ENCODE data around the gene MEP1B.

The MEP1B gene

GRCh38 chr18:32249147-32249929 is 59.5 kb downstream of the MEP1B start:
- Histone ChIP-seq H3K4me1 (ENCODE audit: control insufficient read depth, insufficient read depth, low read length) (no peaks in the 10 kb centered on the region), H3K9ac (ENCODE audit: low read length in 2 of 2) (no peak overlapping the region), H3K27ac (ENCODE audit: low read length) (no peak overlapping the region), H3K36me3 (ENCODE audit: control insufficient read depth in 2 of 2, insufficient read depth in 2 of 2, low read length in 2 of 2) (no peaks in the 10 kb centered on the region), H3K27me3 (ENCODE audit: control insufficient read depth in 1 of 2, insufficient read depth in 2 of 2, low read length in 2 of 2) (no peaks in the 10 kb centered on the region), H3K9me3 (ENCODE audit: control insufficient read depth in 2 of 2, low read length in 2 of 2) (no peaks in the 10 kb centered on the region), H3K4me3 (ENCODE audit: low read length in 2 of 2) (no peak overlapping the region)

DNA sequence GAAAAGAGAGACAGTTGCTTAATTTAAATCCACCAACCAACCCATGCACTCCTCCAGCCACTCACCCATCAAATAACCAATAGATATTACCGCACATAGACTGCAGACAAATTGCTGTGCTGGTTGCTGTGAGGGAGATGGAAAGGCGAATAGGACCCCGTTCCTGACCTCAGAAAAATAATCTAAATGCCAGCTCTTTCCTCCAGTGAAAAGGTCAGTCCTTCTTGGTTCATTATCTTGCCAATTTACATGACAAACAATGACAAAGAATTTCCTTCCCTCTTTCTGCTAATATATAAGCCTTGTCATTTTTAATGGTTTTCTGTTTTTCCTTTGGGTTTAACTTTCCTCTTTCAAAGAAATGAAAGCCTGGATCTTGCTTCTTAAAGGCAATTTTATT is 61.6 kb downstream of the MEP1B start:
- no peak overlapping the region for H3K27ac ChIP-seq (ENCODE audit: low read length)
- no peaks in the 10 kb centered on the region for H3K36me3 ChIP-seq (ENCODE audit: control insufficient read depth in 2 of 2, insufficient read depth in 2 of 2, low read length in 2 of 2)

GRCh38 chr18:32252141-32252860 is 62.5 kb downstream of the MEP1B start:
- H3K27ac ChIP-seq (ENCODE audit: low read length), result no peak overlapping the region
- no peaks in the 10 kb centered on the region for H3K36me3 ChIP-seq (ENCODE audit: control insufficient read depth in 2 of 2, insufficient read depth in 2 of 2, low read length in 2 of 2)
- H3K4me3 ChIP-seq (ENCODE audit: low read length in 2 of 2), result no peak overlapping the region
- no peak overlapping the region for H3K9ac ChIP-seq (ENCODE audit: low read length in 2 of 2)
- H3K9me3 ChIP-seq (ENCODE audit: control insufficient read depth in 2 of 2, low read length in 2 of 2), result no peaks in the 10 kb centered on the region
- peaks cover 0 to 2% of the 10 kb centered on the region in 2 donors for H3K27me3 ChIP-seq (ENCODE audit: control insufficient read depth in 1 of 2, insufficient read depth in 2 of 2, low read length in 2 of 2)
- no peaks in the 10 kb centered on the region for H3K4me1 ChIP-seq (ENCODE audit: control insufficient read depth, insufficient read depth, low read length)

More for the DNA sequence above, 61.6 kb downstream of the MEP1B start:
- Histone ChIP-seq H3K4me1 (ENCODE audit: control insufficient read depth, insufficient read depth, low read length) (no peaks in the 10 kb centered on the region), H3K27me3 (ENCODE audit: control insufficient read depth in 1 of 2, insufficient read depth in 2 of 2, low read length in 2 of 2) (peaks cover 0 to 2% of the 10 kb centered on the region in 2 donors), H3K9me3 (ENCODE audit: control insufficient read depth in 2 of 2, low read length in 2 of 2) (no peaks in the 10 kb centered on the region), H3K4me3 (ENCODE audit: low read length in 2 of 2) (no peak overlapping the region), H3K9ac (ENCODE audit: low read length in 2 of 2) (no peak overlapping the region)

DNA sequence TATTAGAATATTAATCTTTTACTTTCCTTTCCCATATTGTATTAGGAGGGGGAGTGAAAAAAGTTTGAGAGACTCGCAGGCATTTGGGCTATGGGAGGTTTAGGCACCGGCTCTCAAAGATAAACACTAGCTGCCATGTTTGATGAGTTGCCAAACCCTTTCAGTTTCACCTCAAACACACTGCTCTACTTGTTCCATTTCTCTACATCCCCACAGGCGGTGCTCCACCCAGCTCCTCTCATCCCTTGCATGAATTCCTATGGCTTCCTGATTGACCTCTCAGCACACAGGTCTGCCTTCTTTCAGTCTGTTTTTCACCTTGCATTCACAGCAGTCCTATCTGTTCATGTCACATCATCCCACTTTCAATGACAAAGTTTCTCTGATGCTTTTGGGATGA is 65.7 kb downstream of the MEP1B start:
- H3K36me3 ChIP-seq (ENCODE audit: control insufficient read depth in 2 of 2, insufficient read depth in 2 of 2, low read length in 2 of 2), result no peaks in the 10 kb centered on the region
- H3K9ac ChIP-seq (ENCODE audit: low read length in 2 of 2), result no peak overlapping the region
- H3K27me3 ChIP-seq (ENCODE audit: control insufficient read depth in 1 of 2, insufficient read depth in 2 of 2, low read length in 2 of 2), result peaks cover 0 to 2% of the 10 kb centered on the region in 2 donors
- no peaks in the 10 kb centered on the region for H3K9me3 ChIP-seq (ENCODE audit: control insufficient read depth in 2 of 2, low read length in 2 of 2)
- no peak overlapping the region for H3K27ac ChIP-seq (ENCODE audit: low read length)
- no peaks in the 10 kb centered on the region for H3K4me1 ChIP-seq (ENCODE audit: control insufficient read depth, insufficient read depth, low read length)
- no peak overlapping the region for H3K4me3 ChIP-seq (ENCODE audit: low read length in 2 of 2)

DNA sequence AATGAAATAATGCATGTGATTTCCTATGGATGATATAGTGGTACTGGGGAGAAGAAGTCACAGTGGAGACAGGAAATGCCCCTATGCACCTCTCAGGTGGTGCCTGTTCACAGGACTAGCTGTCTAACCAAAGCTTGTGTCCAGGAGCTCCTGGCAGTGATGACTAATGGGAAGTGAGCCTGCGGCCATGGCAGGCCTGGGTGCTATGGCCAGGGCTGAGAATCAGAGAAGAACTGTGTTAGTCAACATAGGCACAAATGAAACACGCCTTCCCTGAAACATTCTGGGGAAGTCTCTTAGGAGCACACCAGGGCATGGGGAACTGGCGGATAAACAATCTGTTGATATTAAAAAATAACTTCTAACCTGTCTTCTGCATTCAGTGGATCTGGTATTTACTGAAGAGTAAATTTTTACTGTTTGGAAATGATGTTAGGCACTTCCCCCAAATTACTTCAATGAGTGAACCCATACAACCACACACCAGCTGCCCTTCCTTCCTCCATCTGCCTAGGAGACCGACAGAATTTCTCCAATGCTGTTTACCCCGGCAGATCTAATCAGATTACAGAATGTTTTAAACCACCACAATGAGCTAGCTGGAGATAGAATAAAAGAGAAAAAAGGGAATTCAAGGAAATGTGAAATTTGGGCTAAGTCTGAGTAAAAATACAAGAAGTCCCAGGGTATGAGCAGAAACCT is 67.4 kb downstream of the MEP1B start:
- Histone ChIP-seq H3K4me3 (ENCODE audit: low read length in 2 of 2) (no peak overlapping the region), H3K9me3 (ENCODE audit: control insufficient read depth in 2 of 2, low read length in 2 of 2) (no peaks in the 10 kb centered on the region), H3K36me3 (ENCODE audit: control insufficient read depth in 2 of 2, insufficient read depth in 2 of 2, low read length in 2 of 2) (no peaks in the 10 kb centered on the region), H3K4me1 (ENCODE audit: control insufficient read depth, insufficient read depth, low read length) (no peaks in the 10 kb centered on the region), H3K27me3 (ENCODE audit: control insufficient read depth in 1 of 2, insufficient read depth in 2 of 2, low read length in 2 of 2) (peaks cover 0 to 2% of the 10 kb centered on the region in 2 donors), H3K27ac (ENCODE audit: low read length) (no peak overlapping the region), H3K9ac (ENCODE audit: low read length in 2 of 2) (no peak overlapping the region)

GRCh38 chr18:32258148-32258547 is 68.3 kb downstream of the MEP1B start:
- Histone ChIP-seq H3K9me3 (ENCODE audit: control insufficient read depth in 2 of 2, low read length in 2 of 2) (no peaks in the 10 kb centered on the region), H3K4me1 (ENCODE audit: control insufficient read depth, insufficient read depth, low read length) (no peaks in the 10 kb centered on the region), H3K9ac (ENCODE audit: low read length in 2 of 2) (no peak overlapping the region), H3K27ac (ENCODE audit: low read length) (no peak overlapping the region), H3K4me3 (ENCODE audit: low read length in 2 of 2) (no peak overlapping the region), H3K36me3 (ENCODE audit: control insufficient read depth in 2 of 2, insufficient read depth in 2 of 2, low read length in 2 of 2) (no peaks in the 10 kb centered on the region), H3K27me3 (ENCODE audit: control insufficient read depth in 1 of 2, insufficient read depth in 2 of 2, low read length in 2 of 2) (peaks cover 0 to 2% of the 10 kb centered on the region in 2 donors)

DNA sequence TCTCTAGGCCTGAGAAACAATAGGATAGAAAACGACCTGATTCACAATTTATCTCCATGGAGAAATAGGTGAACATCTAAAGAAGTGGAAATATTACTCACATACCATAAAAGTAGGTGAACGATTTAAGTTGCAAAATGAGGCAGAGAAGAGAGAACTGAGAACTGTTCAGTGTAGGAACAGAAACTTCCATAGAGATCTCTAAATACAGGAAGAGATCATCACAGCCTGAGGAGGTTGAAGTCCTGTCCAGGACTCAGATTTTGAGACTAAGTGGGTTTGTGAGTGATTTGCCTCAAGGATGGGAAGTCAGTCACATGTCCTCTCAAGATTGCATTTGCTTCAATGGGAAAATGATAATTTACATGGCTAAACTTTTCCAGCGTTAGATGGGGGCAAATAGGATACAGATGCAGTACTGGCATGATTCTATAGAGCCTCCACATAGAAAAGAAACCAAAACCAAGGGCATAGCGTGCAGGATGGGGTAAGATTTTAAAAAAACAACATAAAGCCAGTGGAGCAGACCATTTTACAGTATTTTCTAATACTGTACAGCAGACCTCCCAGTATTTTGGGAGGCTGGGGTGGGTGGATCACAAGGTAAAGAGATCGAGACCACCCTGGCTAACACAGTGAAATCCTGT is 68.8 kb downstream of the MEP1B start:
- Histone ChIP-seq H3K9ac (ENCODE audit: low read length in 2 of 2) (no peak overlapping the region), H3K4me3 (ENCODE audit: low read length in 2 of 2) (no peak overlapping the region), H3K9me3 (ENCODE audit: control insufficient read depth in 2 of 2, low read length in 2 of 2) (no peaks in the 10 kb centered on the region), H3K27me3 (ENCODE audit: control insufficient read depth in 1 of 2, insufficient read depth in 2 of 2, low read length in 2 of 2) (peaks cover 0 to 2% of the 10 kb centered on the region in 2 donors), H3K4me1 (ENCODE audit: control insufficient read depth, insufficient read depth, low read length) (no peaks in the 10 kb centered on the region), H3K36me3 (ENCODE audit: control insufficient read depth in 2 of 2, insufficient read depth in 2 of 2, low read length in 2 of 2) (no peaks in the 10 kb centered on the region), H3K27ac (ENCODE audit: low read length) (no peak overlapping the region)

- Histone ChIP-seq H3K27me3 (ENCODE audit: control insufficient read depth in 1 of 2, insufficient read depth in 2 of 2, low read length in 2 of 2) (peaks cover 0 to 2% of the 10 kb centered on the region in 2 donors), H3K36me3 (ENCODE audit: control insufficient read depth in 2 of 2, insufficient read depth in 2 of 2, low read length in 2 of 2) (no peaks in the 10 kb centered on the region), H3K27ac (ENCODE audit: low read length) (no peak overlapping the region), H3K4me1 (ENCODE audit: control insufficient read depth, insufficient read depth, low read length) (no peaks in the 10 kb centered on the region), H3K4me3 (ENCODE audit: low read length in 2 of 2) (no peak overlapping the region), H3K9ac (ENCODE audit: low read length in 2 of 2) (no peak overlapping the region), H3K9me3 (ENCODE audit: control insufficient read depth in 2 of 2, low read length in 2 of 2) (no peaks in the 10 kb centered on the region)
Observed at GRCh38 chr18:32259553-32259952, 69.7 kb downstream of the MEP1B start.

- no peak overlapping the region for H3K9ac ChIP-seq (ENCODE audit: low read length in 2 of 2)
- H3K4me3 ChIP-seq (ENCODE audit: low read length in 2 of 2), result no peak overlapping the region
- no peaks in the 10 kb centered on the region for H3K36me3 ChIP-seq (ENCODE audit: control insufficient read depth in 2 of 2, insufficient read depth in 2 of 2, low read length in 2 of 2)
- no peak overlapping the region for H3K27ac ChIP-seq (ENCODE audit: low read length)
- no peaks in the 10 kb centered on the region for H3K27me3 ChIP-seq (ENCODE audit: control insufficient read depth in 1 of 2, insufficient read depth in 2 of 2, low read length in 2 of 2)
- H3K9me3 ChIP-seq (ENCODE audit: control insufficient read depth in 2 of 2, low read length in 2 of 2), result no peaks in the 10 kb centered on the region
- no peaks in the 10 kb centered on the region for H3K4me1 ChIP-seq (ENCODE audit: control insufficient read depth, insufficient read depth, low read length)
Observed at GRCh38 chr18:32261003-32261402, 71.2 kb downstream of the MEP1B start.

- no peaks in the 10 kb centered on the region for H3K9me3 ChIP-seq (ENCODE audit: control insufficient read depth in 2 of 2, low read length in 2 of 2)
- H3K9ac ChIP-seq (ENCODE audit: low read length in 2 of 2), result no peak overlapping the region
- H3K36me3 ChIP-seq (ENCODE audit: control insufficient read depth in 2 of 2, insufficient read depth in 2 of 2, low read length in 2 of 2), result no peaks in the 10 kb centered on the region
- no peak overlapping the region for H3K4me3 ChIP-seq (ENCODE audit: low read length in 2 of 2)
- no peaks in the 10 kb centered on the region for H3K27me3 ChIP-seq (ENCODE audit: control insufficient read depth in 1 of 2, insufficient read depth in 2 of 2, low read length in 2 of 2)
- H3K4me1 ChIP-seq (ENCODE audit: control insufficient read depth, insufficient read depth, low read length), result no peaks in the 10 kb centered on the region
- no peak overlapping the region for H3K27ac ChIP-seq (ENCODE audit: low read length)
Observed at GRCh38 chr18:32262092-32262491, 72.3 kb downstream of the MEP1B start.

Data from stomach smooth muscle (tissue), 2 donors.